GM21529 (cell line): ENCODE results near the gene ELP1.
"Not testable (repeated sequence)": the region's sequence is repeated elsewhere in the genome, so short reads cannot be mapped to it uniquely, and the experiment has no call there.

Experiments
- ATAC-seq: cut with Tn5 transposase; IDR thresholded peaks from one replicate; pipeline ENCODE4 v1.9.1; 2021; ENCODE audit not compliant: unreplicated experiment

ELP1 gene

GRCh38 chr9:108934323-108934893 lies 484 bp upstream of the ELP1 start, which contains the start of gene ABITRAM:
ABITRAM (plus strand) TSS chr9:108934400; CDS start chr9:108934487, 87 bp downstream.
- ATAC-seq: peak; percentile 77

GRCh38 chr9:108933231-108933717 lies 650 bp downstream of the ELP1 start:
- no peak for ATAC-seq

- ATAC-seq: no peak
These were observed 5.5 kb downstream of the ELP1 start for GRCh38 chr9:108928386-108928785.

DNA sequence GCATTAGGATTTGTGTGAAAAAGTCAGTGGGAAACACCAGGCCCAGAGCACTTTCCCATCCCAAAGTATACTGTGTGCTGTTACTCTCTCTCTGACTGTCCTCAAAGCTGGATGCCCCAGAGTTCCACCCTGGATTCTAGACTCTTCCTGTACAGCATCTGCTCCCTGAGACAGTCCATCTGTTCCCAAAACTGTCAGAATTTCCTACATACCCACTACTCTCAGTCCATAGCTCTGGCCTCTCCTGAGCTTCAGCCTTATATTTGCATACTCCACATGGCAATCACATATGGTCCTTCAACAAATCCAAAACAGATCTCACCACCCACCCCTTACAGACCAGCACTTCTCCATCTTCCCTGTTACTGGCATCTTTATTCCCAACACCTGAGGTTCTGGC lies 9.5 kb downstream of the ELP1 start:
- no peak for ATAC-seq

- no peak for ATAC-seq
These were observed 12.7 kb downstream of the ELP1 start for GRCh38 chr9:108921200-108921599.

DNA sequence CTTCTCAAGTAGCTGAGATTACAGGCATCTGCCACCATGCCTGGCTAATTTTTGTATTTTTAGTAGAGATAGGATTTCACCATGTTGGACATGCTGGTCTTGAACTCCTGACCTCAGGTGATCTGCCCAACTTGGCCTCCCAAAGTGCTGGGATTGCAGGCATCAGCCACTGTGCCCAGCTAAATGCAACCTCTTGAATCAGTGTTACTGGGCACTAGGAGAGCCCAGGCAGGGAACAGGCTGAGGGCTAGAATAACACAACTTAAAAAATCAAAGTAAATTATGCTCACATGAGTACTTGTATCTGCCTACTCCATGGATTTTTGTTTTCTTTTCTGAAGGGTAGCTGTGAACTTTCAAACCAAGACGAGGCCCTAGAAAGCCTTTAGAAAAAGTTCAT lies 13.5 kb downstream of the ELP1 start:
- not testable (repeated sequence) for ATAC-seq

DNA sequence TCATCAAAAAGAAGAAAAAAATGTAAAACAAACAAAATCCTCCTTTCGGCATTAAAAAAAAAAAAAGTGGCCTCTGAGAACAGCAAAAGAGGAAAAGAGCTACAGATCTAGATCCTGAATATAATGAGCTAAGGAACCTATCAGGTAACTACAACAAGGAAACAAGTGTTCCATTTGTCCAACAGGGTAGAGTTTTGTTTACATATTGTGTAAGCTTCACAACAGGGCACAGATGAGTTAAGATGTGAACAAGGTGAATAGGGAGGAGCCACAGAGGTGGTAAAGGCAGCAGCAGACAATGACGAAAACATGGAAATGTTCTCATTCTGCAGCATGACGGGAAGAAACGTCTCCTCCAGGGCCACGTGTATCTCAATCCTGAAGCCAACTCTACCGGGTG lies 14.4 kb downstream of the ELP1 start:
- no peak for ATAC-seq

GRCh38 chr9:108913391-108913790 lies 20.5 kb downstream of the ELP1 start:
- ATAC-seq: no peak

DNA sequence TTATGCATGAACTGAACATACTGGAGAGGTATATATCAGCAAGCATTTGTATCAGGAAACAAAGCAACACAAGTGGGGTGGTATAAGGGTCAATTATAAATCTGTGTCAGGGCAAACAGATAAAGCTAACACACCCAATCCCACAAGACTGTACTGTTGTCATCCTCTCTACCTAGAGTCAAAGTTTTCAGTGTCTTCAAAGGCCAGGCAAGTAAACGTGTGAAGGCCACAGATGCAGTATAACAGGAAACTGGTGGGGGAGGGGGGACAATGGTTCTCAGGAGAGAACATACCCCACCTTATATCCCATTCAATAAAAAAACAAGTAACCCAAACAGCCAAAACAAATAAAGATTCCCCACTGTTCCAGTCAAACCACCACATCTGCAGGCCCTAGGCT lies 22.1 kb downstream of the ELP1 start:
- ATAC-seq: no peak

DNA sequence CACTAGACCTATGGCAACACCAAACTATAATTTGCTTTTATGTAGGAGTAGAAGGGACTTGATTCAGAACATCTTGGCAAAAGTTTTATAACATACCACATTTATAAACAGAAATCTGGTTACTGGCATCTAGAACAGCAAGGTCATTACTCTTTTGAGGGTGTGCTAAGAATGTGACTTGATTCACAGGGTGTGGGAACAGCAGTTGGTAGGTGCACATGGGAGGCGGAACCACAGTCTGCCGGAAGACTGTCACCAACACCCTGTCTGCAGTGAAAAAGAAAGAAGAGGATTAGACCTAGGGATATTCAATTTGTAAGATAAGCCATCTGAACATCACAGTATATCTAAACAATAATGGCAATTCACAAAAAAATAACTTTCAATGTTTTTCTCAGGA lies 23.0 kb downstream of the ELP1 start:
- no peak for ATAC-seq

GRCh38 chr9:108910402-108910801 lies 23.5 kb downstream of the ELP1 start:
- no peak for ATAC-seq

DNA sequence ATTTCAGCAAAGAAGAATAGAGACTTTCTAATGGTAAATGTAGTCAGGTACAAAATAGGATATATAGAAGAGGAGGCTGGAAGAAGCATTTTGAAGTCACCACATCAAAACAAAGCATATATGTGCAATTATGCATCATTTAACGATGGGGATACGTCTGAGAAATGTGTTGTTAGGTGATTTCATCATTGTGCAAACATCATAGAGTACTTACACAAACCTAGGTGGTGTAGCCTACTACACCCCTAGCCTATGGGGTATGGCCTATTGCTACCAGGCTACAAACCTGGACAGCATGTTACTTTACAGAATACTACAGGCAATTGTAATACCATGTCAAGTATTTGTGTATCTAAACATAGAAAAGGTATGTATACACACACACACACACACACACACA lies 28.4 kb downstream of the ELP1 start:
- no peak for ATAC-seq

DNA sequence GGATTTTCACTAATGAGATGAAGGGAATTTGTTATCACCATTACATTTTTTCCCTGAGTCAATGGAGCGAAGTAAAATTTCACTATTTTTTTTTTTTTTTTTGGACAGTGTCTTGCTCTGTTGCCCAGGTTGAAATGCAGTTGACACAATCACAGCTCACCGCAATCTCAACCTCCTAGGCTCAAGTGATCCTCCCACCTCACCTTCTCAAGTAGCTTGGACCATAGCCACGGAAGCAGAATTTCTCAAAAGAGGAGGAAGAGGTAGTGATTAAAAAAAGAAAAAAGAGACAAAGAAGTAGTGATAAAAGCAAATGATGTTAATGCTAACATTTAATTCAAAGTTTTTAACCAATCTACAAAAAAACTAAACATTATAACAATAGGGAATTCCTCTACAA lies 29.8 kb downstream of the ELP1 start:
- ATAC-seq: no peak

DNA sequence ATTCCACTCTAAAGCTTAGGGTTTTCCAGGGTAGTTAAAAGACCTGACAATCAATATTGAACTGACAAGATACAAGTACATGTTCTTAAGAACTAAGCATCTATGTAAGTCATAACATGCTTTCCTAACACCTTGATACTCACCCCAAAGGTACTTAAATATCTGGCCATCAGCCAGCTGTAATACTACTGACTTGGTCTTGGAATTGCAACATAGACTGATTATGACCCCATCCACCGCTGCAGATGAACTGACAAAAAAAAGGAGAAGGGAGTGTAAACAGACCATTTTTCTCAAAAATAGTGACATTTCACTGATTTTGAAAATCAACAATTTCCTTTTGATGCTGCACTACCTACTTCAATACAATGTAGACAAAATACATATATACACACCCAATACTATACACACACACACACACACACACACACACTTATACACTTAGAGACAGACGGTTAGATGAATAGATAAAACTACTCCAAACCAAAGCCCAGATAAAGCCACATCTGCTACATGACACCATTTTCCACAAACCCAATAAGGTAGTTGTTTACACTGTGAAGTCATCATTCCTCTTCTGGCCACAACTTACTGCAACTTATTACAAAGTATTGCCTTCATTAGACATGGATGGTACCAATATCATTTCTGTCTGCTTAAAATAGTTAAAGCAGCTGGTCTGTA lies 30.4 kb downstream of the ELP1 start:
- ATAC-seq: no peak

DNA sequence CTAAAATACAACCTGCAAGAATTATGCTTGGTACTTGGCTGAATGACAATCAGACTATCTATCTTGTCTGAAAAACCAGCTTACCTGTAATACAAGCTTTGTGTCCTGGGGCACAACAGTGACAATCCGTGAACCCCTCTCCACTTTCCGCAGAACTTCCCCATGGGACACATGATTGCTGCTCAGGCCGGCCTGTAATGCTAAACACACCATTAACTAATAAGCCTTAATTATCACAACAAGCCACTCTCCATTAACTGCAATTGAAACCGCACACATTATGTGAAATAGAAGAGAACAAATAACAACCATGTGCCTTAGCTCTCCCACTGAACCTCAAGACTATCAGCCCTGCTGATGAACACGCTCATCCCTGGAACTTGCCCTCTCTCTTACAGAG lies 33.7 kb downstream of the ELP1 start:
- ATAC-seq: no peak

DNA sequence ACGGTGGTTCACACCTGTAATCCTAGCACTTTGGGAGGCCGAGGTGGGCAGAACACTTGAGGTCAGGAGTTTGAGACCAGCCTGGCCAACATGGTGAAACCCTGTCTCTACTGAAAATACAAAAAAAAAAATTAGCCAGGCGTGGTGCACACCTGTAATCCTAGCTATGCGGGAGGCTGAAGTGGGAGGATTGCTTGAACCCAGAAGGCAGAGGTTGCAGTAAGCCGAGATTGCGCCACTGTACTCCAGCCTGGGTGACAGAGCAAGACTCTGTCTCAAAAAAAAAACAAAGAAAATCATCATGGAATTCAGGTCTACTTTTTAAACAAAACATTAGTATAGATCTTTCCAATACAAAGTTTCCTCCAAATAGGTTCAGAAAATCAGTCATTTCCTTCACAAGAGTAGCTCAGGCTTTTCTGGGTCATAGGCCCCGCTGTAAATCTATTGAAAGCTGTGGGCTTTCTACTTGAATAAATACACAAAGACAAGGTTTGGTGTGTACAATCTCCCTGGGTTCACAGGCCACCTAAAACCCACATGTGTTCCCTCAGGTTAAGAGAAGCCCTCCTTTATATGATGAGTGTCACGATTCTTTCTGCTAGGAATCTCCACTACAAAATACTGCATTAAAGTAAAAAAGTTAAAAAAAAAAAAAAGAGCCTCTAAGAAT lies 34.8 kb downstream of the ELP1 start:
- not testable (repeated sequence) for ATAC-seq

- ATAC-seq: no peak
These were observed 36.4 kb downstream of the ELP1 start for GRCh38 chr9:108897324-108898096.

GRCh38 chr9:108894225-108894997 lies 39.5 kb downstream of the ELP1 start:
- no peak for ATAC-seq

- no peak for ATAC-seq
These were observed 44.3 kb downstream of the ELP1 start for GRCh38 chr9:108889649-108890067.

DNA sequence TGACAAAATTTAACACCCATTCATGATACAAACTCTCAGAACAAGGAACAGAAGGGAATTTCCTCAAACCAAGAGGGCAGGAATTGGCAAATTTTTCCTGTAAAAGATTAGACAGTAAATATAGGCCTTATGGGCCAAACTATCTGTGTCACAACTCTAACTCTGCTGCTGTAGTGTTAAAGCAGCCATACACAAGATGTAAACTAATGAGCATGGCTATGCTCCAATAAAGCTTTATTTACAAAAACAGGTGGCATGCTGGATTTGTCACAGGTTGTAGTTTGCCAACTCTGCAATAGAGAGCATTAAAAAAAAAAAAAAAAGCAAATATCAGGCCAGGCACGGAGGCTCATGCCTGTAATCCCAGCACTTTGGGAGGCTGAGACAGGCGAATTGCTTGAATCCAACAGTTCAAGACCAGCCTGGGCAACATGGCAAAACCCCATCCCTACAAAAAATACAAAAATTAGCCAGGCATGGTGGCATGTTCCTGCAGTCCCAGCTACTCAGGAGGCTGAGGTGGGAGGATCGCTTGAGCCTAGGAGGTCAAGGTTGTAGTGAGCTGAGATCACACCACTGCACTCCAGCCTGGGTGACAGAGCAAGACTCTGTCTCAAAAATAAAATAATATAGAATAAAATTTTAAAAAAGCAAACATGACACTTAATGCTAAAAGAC lies 47.2 kb downstream of the ELP1 start:
- ATAC-seq: not testable (repeated sequence)
